SK-N-SH treated with all-trans-retinoic acid at 6 μM for 48 hours (cell line): ENCODE results near the gene DCXR.

Source experiments
- BACH2 ChIP-seq: fragments of 250-450 bp; sonication (Bioruptor Pico); IDR thresholded peaks from 2 replicates; pipeline ENCODE4 v1.9.0; 2021; ENCODE audit warnings: mild to moderate bottlenecking, borderline replicate concordance
- ISL1 ChIP-seq: fragments of 250-450 bp; sonication (Bioruptor Pico); IDR thresholded peaks from 2 replicates; pipeline ENCODE4 v2.1.2; 2022; ENCODE audit warnings: mild to moderate bottlenecking, moderate library complexity
- OSR1 ChIP-seq: fragments of 250-450 bp; sonication (Bioruptor Pico); IDR thresholded peaks from 2 replicates; pipeline ENCODE4 v1.8.0; 2022; ENCODE audit warnings: moderate library complexity, mild to moderate bottlenecking, inconsistent platforms
- PATZ1 ChIP-seq: fragments of 250-450 bp; sonication (Bioruptor Pico); IDR thresholded peaks from 2 replicates; pipeline ENCODE4 v1.8.0; 2020; ENCODE audit warnings: mild to moderate bottlenecking, moderate library complexity, borderline replicate concordance
- PPARA ChIP-seq: fragments of 250-450 bp; sonication (Bioruptor Pico); IDR thresholded peaks from 2 replicates; pipeline ENCODE4 v1.5.0; 2020; ENCODE audit warnings: mild to moderate bottlenecking, borderline replicate concordance
- RARB ChIP-seq: fragments of 250-450 bp; sonication (Bioruptor Pico); IDR thresholded peaks from 2 replicates; pipeline ENCODE4 v1.8.0; 2021; ENCODE audit warnings: mild to moderate bottlenecking, moderate library complexity
- SNAI2 ChIP-seq: fragments of 250-450 bp; sonication (Bioruptor Pico); IDR thresholded peaks from 2 replicates; pipeline ENCODE4 v1.5.0; 2020; ENCODE audit warnings: mild to moderate bottlenecking, moderate library complexity
- TSHZ2 ChIP-seq: fragments of 250-450 bp; sonication (Bioruptor Pico); IDR thresholded peaks from 2 replicates; pipeline ENCODE4 v1.5.0; 2020; ENCODE audit warnings: mild to moderate bottlenecking, moderate library complexity
- TF ChIP-seq, protein P1 (sequence below): fragments of 250-450 bp; sonication (Bioruptor Pico); IDR thresholded peaks from 2 replicates; pipeline ENCODE4 v1.8.0; 2021; ENCODE audit warnings: low read depth, mild to moderate bottlenecking, moderate library complexity, borderline replicate concordance

DNA sequence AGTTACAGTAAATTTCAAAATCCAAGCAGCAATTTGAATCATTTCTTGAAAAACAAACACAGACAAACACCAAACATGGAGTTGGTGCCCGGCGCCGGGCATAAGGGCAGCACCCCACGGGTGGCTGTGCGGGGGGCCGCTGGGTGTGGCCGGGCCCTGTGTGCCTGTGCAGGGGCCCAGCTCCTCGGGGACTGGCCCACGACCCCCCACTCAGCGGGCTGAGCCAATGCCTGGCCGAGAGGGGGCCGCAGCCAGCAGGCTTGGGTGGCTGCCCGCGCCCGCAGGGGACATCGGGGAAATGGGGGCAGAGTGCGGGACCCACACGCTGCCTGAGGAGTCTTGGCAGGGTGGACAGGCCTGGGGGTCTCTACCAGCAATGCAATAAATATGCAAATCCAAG lies 40.9 kb upstream of the DCXR start:
- TF ChIP-seq BACH2 (CRISPR knock-in tag) = no peak
- no peak for TF ChIP-seq RARB (CRISPR knock-in tag)
- TF ChIP-seq SNAI2 (CRISPR knock-in tag) = no peak
- TF ChIP-seq TSHZ2 (CRISPR knock-in tag) = no peak
- no peak for TF ChIP-seq PPARA (CRISPR knock-in tag)
- TF ChIP-seq, protein P1, sequence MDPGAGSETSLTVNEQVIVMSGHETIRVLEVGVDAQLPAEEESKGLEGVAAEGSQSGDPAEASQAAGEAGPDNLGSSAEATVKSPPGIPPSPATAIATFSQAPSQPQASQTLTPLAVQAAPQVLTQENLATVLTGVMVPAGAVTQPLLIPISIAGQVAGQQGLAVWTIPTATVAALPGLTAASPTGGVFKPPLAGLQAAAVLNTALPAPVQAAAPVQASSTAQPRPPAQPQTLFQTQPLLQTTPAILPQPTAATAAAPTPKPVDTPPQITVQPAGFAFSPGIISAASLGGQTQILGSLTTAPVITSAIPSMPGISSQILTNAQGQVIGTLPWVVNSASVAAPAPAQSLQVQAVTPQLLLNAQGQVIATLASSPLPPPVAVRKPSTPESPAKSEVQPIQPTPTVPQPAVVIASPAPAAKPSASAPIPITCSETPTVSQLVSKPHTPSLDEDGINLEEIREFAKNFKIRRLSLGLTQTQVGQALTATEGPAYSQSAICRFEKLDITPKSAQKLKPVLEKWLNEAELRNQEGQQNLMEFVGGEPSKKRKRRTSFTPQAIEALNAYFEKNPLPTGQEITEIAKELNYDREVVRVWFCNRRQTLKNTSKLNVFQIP (CRISPR knock-in tag) = no peak
- TF ChIP-seq ISL1 = no peak
- no peak for TF ChIP-seq PATZ1 (CRISPR knock-in tag)
- TF ChIP-seq OSR1 (CRISPR knock-in tag) = no peak
